ENCODE measurements around the gene CENPT. TPM values are rescaled to one million over a fixed set of nuclear protein-coding genes. Genes with fewer than 3 reads are reported as not detected.

The CENPT gene
- total RNA-seq, 1 experiment from 2014 or later, result 60.9 TPM

- no CpG with 5 or more reads among the region's 2 CpGs for WGBS (ENCODE audit: extremely low coverage, insufficient read length, low lambda C conversion rate)
- H3K4me3 Mint-ChIP-seq, result no peak overlapping the region
Observed at GRCh38 chr16:67822511-67822910, 25.0 kb downstream of the CENPT start.

More at GRCh38 chr16:67822511-67822910, 25.0 kb downstream of the CENPT start:
- no peak overlapping the region for H2BK20ac ChIP-seq (ENCODE audit: low read depth, low read length, poor library complexity, severe bottlenecking)
- no peak overlapping the region for H2BK15ac ChIP-seq (ENCODE audit: low read depth, low read length)
- H3K79me1 ChIP-seq (ENCODE audit: insufficient read depth, low read depth, low read length, poor library complexity, severe bottlenecking), result no peaks in the 10 kb centered on the region
- H3K79me2 ChIP-seq (ENCODE audit: insufficient read depth, low read length), result no peaks in the 10 kb centered on the region
- no peak overlapping the region for H2AFZ ChIP-seq (ENCODE audit: low read length)
- no peaks in the 10 kb centered on the region for H3K9me3 ChIP-seq (ENCODE audit: control insufficient read depth, low read depth, low read length)
- no peaks in the 10 kb centered on the region for H3K23me2 ChIP-seq (ENCODE audit: insufficient read length, low read depth, low read length, poor library complexity, severe bottlenecking)
- H3K27ac Mint-ChIP-seq, result no peak overlapping the region
- no peak overlapping the region for H2AK5ac ChIP-seq (ENCODE audit: insufficient read length, low read length)
- no peak overlapping the region for H3K14ac ChIP-seq (ENCODE audit: insufficient read depth, low read length)
- no peak overlapping the region for H3K4ac ChIP-seq (ENCODE audit: low read depth, low read length)
- no peak overlapping the region for H4K8ac ChIP-seq (replicated peaks; ENCODE audit: insufficient read length, low read depth, low read length)
- no peak overlapping the region for H3K27ac ChIP-seq (ENCODE audit: insufficient read length, low read depth, low read length)
- no peak for DNase-seq
- no peak overlapping the region for H2BK120ac ChIP-seq (ENCODE audit: low read depth, low read length, poor library complexity, severe bottlenecking)
- no peak overlapping the region for H2BK12ac ChIP-seq (ENCODE audit: insufficient read length, low read depth, low read length)
- H4K91ac ChIP-seq (ENCODE audit: insufficient read length, low read depth, low read length), result no peak overlapping the region
- H4K20me1 ChIP-seq (ENCODE audit: control insufficient read depth, insufficient read depth, insufficient read length), result no peaks in the 10 kb centered on the region
- TF ChIP-seq CTCF (conservative IDR thresholded peaks at IDR 0.05), result no peak
- no peaks in the 10 kb centered on the region for H3K9me3 Mint-ChIP-seq
- H4K5ac ChIP-seq (ENCODE audit: insufficient read length, low read depth, low read length), result no peak overlapping the region
- no peaks in the 10 kb centered on the region for H3K27me3 ChIP-seq (ENCODE audit: insufficient read depth, low read length)
- peaks cover 12 to 15% of the 10 kb centered on the region in 2 experiments for H3K4me1 Mint-ChIP-seq
- no peak overlapping the region for H3K56ac ChIP-seq (ENCODE audit: insufficient read length, low read depth, low read length)
- H3K36me3 Mint-ChIP-seq (ENCODE audit: insufficient read depth in 1 of 3, low read depth in 3 of 3), result peaks cover 6 to 20% (median 18%) of the 10 kb centered on the region in 3 experiments; a peak in 5 of 7 replicates
- H3K18ac ChIP-seq (ENCODE audit: insufficient read length, low read depth, low read length), result no peak overlapping the region
- no peak overlapping the region for H3T11ph ChIP-seq (ENCODE audit: low read length)
- peaks cover 2% of the 10 kb centered on the region; the same call in 1 of the 2 replicates for H3K27me3 Mint-ChIP-seq (ENCODE audit: low read depth)
- H3K23ac ChIP-seq (ENCODE audit: insufficient read length, low read depth, low read length), result no peak overlapping the region
- H3K4me2 ChIP-seq (ENCODE audit: insufficient read depth, insufficient read length, low read length), result no peak overlapping the region
- H3K4me1 ChIP-seq (ENCODE audit: insufficient read depth, low read length), result no peaks in the 10 kb centered on the region
- H2BK5ac ChIP-seq (ENCODE audit: insufficient read length, low read length), result no peak overlapping the region
- no peak overlapping the region for H3K9ac ChIP-seq (ENCODE audit: extremely low read depth, insufficient read length, low read length)
